Measurements from ENCODE around the gene FBXW11. TPM values are rescaled to one million over a fixed set of nuclear protein-coding genes. Genes with fewer than 3 reads are reported as not detected.

Gene FBXW11
- polyA plus RNA-seq, 1 donor (not counting 4 experiments of a cell fraction or from before 2014, with no cell fraction given), result 48.4 TPM

- Histone ChIP-seq H3K79me2 (ENCODE audit: control insufficient read depth, insufficient read depth, low read length) (peaks cover 76% of the 10 kb centered on the region), H3K27ac (ENCODE audit: control insufficient read depth, insufficient read depth, low read length) (no peak overlapping the region), H3K9me3 (ENCODE audit: control insufficient read depth, low read depth, low read length) (peaks cover 2% of the 10 kb centered on the region), H3K9ac (ENCODE audit: control insufficient read depth, extremely low read depth, insufficient read depth, low read length) (no peak overlapping the region), H4K20me1 (ENCODE audit: control insufficient read depth, extremely low read depth, insufficient read depth, low read length) (peaks cover 3% of the 10 kb centered on the region), H3K36me3 (ENCODE audit: control insufficient read depth in 2 of 2, extremely low read depth in 1 of 2, insufficient read depth in 2 of 2, low read length in 2 of 2) (peaks cover 2 to 5% of the 10 kb centered on the region in 2 experiments), H3K4me2 (ENCODE audit: control insufficient read depth, extremely low read depth, insufficient read depth, low read depth, low read length) (no peak overlapping the region), H3K4me1 (ENCODE audit: control insufficient read depth, extremely low read depth, insufficient read depth, low read length) (peaks cover 28% of the 10 kb centered on the region), H3K9me1 (ENCODE audit: control insufficient read depth, extremely low read depth, insufficient read depth, low read length) (no peaks in the 10 kb centered on the region), H3K4me3 (ENCODE audit: control insufficient read depth in 2 of 3, extremely low read depth in 1 of 3, insufficient read depth in 2 of 3, low read depth in 1 of 3, low read length in 3 of 3) (no peak overlapping the region), H2AFZ (ENCODE audit: control insufficient read depth, low read length) (no peak overlapping the region), H3K27me3 (ENCODE audit: control insufficient read depth, extremely low read depth, insufficient read depth, low read length) (no peaks in the 10 kb centered on the region)
- FAIRE-seq (no peak), DNase-seq (ENCODE audit: low read depth, low spot score) (no peak)
- dilution Hi-C loops (cut with MboI; ENCODE audit: extremely low pct_ligation_motif_present, low sequenced_read_pairs), result no loop called here
- TF ChIP-seq EZH2 (IDR thresholded peaks at IDR 0.05; ENCODE audit: low read length), result no peak
- TF ChIP-seq, protein P1, sequence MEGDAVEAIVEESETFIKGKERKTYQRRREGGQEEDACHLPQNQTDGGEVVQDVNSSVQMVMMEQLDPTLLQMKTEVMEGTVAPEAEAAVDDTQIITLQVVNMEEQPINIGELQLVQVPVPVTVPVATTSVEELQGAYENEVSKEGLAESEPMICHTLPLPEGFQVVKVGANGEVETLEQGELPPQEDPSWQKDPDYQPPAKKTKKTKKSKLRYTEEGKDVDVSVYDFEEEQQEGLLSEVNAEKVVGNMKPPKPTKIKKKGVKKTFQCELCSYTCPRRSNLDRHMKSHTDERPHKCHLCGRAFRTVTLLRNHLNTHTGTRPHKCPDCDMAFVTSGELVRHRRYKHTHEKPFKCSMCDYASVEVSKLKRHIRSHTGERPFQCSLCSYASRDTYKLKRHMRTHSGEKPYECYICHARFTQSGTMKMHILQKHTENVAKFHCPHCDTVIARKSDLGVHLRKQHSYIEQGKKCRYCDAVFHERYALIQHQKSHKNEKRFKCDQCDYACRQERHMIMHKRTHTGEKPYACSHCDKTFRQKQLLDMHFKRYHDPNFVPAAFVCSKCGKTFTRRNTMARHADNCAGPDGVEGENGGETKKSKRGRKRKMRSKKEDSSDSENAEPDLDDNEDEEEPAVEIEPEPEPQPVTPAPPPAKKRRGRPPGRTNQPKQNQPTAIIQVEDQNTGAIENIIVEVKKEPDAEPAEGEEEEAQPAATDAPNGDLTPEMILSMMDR (optimal IDR thresholded peaks at IDR 0.05 in 1 of 3, IDR thresholded peaks at IDR 0.05 in 1 of 3, conservative IDR thresholded peaks at IDR 0.05 in 1 of 3; ENCODE audit: extremely low read depth in 1 of 3, insufficient read depth in 2 of 3, low read length in 3 of 3), result no peak
Measured at GRCh38 chr5:171992305-171992704, 14.1 kb downstream of the FBXW11 start.

- Histone ChIP-seq H3K9me1 (ENCODE audit: control insufficient read depth, extremely low read depth, insufficient read depth, low read length) (no peaks in the 10 kb centered on the region), H2AFZ (ENCODE audit: control insufficient read depth, low read length) (no peak overlapping the region), H3K9me3 (ENCODE audit: control insufficient read depth, low read depth, low read length) (peaks cover 2% of the 10 kb centered on the region), H3K27me3 (ENCODE audit: control insufficient read depth, extremely low read depth, insufficient read depth, low read length) (no peaks in the 10 kb centered on the region), H4K20me1 (ENCODE audit: control insufficient read depth, extremely low read depth, insufficient read depth, low read length) (peaks cover 3% of the 10 kb centered on the region), H3K4me1 (ENCODE audit: control insufficient read depth, extremely low read depth, insufficient read depth, low read length) (peaks cover 24% of the 10 kb centered on the region), H3K4me3 (ENCODE audit: control insufficient read depth in 2 of 3, extremely low read depth in 1 of 3, insufficient read depth in 2 of 3, low read depth in 1 of 3, low read length in 3 of 3) (no peak overlapping the region), H3K36me3 (ENCODE audit: control insufficient read depth in 2 of 2, extremely low read depth in 1 of 2, insufficient read depth in 2 of 2, low read length in 2 of 2) (peaks cover 0 to 12% of the 10 kb centered on the region in 2 experiments), H3K79me2 (ENCODE audit: control insufficient read depth, insufficient read depth, low read length) (peaks cover 73% of the 10 kb centered on the region), H3K4me2 (ENCODE audit: control insufficient read depth, extremely low read depth, insufficient read depth, low read depth, low read length) (no peak overlapping the region), H3K9ac (ENCODE audit: control insufficient read depth, extremely low read depth, insufficient read depth, low read length) (no peak overlapping the region), H3K27ac (ENCODE audit: control insufficient read depth, insufficient read depth, low read length) (peak overlapping the region; percentile 76)
- dilution Hi-C loops (cut with MboI; ENCODE audit: extremely low pct_ligation_motif_present, low sequenced_read_pairs), result no loop called here
- no peak for TF ChIP-seq EZH2 (IDR thresholded peaks at IDR 0.05; ENCODE audit: low read length)
- FAIRE-seq (no peak), DNase-seq (ENCODE audit: low read depth, low spot score) (peak; percentile 35)
Measured at GRCh38 chr5:171990713-171991015, 15.8 kb downstream of the FBXW11 start.

Data from keratinocyte (primary cell).